Measurements from ENCODE around the gene PTPRT. TPM values are rescaled to one million over a fixed set of nuclear protein-coding genes. Genes with fewer than 3 reads are reported as not detected.

PTPRT gene
- total RNA-seq, 2 donors from 2014 or later: not detected

GRCh38 chr20:42754706-42755105 lies 435.0 kb downstream of the PTPRT start:
- TF ChIP-seq CTCF (IDR thresholded peaks at IDR 0.05): no peak
- DNase-seq (ENCODE audit: low spot score): no peak
- no peaks in the 10 kb centered on the region for H3K4me1 ChIP-seq (ENCODE audit: control insufficient read depth in 1 of 2, low read depth in 2 of 2)
- H3K4me3 ChIP-seq: no peak overlapping the region
- no peaks in the 10 kb centered on the region for H3K36me3 ChIP-seq
- no peaks in the 10 kb centered on the region for H3K27me3 ChIP-seq (replicated peaks; ENCODE audit: insufficient read depth)
- no peak for ATAC-seq (ENCODE audit: insufficient number of reproducible peaks, low FRiP score, low read depth)
- no peak overlapping the region for H3K27ac ChIP-seq
- H3K9me3 ChIP-seq: no peaks in the 10 kb centered on the region

- DNase-seq (ENCODE audit: low spot score) (no peak), ATAC-seq (ENCODE audit: insufficient number of reproducible peaks, low FRiP score, low read depth) (no peak)
- Histone ChIP-seq H3K27me3 (replicated peaks; ENCODE audit: insufficient read depth) (no peaks in the 10 kb centered on the region), H3K36me3 (no peaks in the 10 kb centered on the region), H3K9me3 (no peaks in the 10 kb centered on the region), H3K4me1 (ENCODE audit: control insufficient read depth in 1 of 2, low read depth in 2 of 2) (no peaks in the 10 kb centered on the region), H3K4me3 (no peak overlapping the region), H3K27ac (no peak overlapping the region)
- no peak for TF ChIP-seq CTCF (IDR thresholded peaks at IDR 0.05)
Measured at GRCh38 chr20:42752620-42753019, 437.1 kb downstream of the PTPRT start.

- H3K36me3 ChIP-seq: no peaks in the 10 kb centered on the region
Measured at GRCh38 chr20:42749556-42749955, 440.1 kb downstream of the PTPRT start.

GRCh38 chr20:42747765-42748411 lies 441.8 kb downstream of the PTPRT start:
- Histone ChIP-seq H3K4me3 (no peak overlapping the region), H3K27ac (no peak overlapping the region), H3K36me3 (no peaks in the 10 kb centered on the region), H3K9me3 (no peaks in the 10 kb centered on the region), H3K4me1 (ENCODE audit: control insufficient read depth in 1 of 2, low read depth in 2 of 2) (no peaks in the 10 kb centered on the region), H3K27me3 (replicated peaks; ENCODE audit: insufficient read depth) (no peaks in the 10 kb centered on the region)
- no peak for DNase-seq (ENCODE audit: low spot score)
- TF ChIP-seq CTCF (IDR thresholded peaks at IDR 0.05): no peak
- no peak for ATAC-seq (ENCODE audit: insufficient number of reproducible peaks, low FRiP score, low read depth)

More at GRCh38 chr20:42749556-42749955, 440.1 kb downstream of the PTPRT start:
- Histone ChIP-seq H3K27ac (no peak overlapping the region), H3K27me3 (replicated peaks; ENCODE audit: insufficient read depth) (no peaks in the 10 kb centered on the region), H3K4me3 (no peak overlapping the region), H3K4me1 (ENCODE audit: control insufficient read depth in 1 of 2, low read depth in 2 of 2) (no peaks in the 10 kb centered on the region), H3K9me3 (no peaks in the 10 kb centered on the region)
- no peak for DNase-seq (ENCODE audit: low spot score)
- ATAC-seq (ENCODE audit: insufficient number of reproducible peaks, low FRiP score, low read depth): no peak
- TF ChIP-seq CTCF (IDR thresholded peaks at IDR 0.05): no peak

- no peak overlapping the region for H3K4me3 ChIP-seq
- no peaks in the 10 kb centered on the region for H3K4me1 ChIP-seq (ENCODE audit: control insufficient read depth in 1 of 2, low read depth in 2 of 2)
- H3K27me3 ChIP-seq (replicated peaks; ENCODE audit: insufficient read depth): no peaks in the 10 kb centered on the region
- no peak for DNase-seq (ENCODE audit: low spot score)
- no peak overlapping the region for H3K27ac ChIP-seq
- no peak for ATAC-seq (ENCODE audit: insufficient number of reproducible peaks, low FRiP score, low read depth)
- H3K9me3 ChIP-seq: no peaks in the 10 kb centered on the region
- no peak for TF ChIP-seq CTCF (IDR thresholded peaks at IDR 0.05)
- H3K36me3 ChIP-seq: no peaks in the 10 kb centered on the region
Measured at GRCh38 chr20:42744756-42745465, 444.8 kb downstream of the PTPRT start.
